A549 (cell line): Measurements from ENCODE around the gene PRKN. TPM values are rescaled to one million over a fixed set of nuclear protein-coding genes. Genes with fewer than 3 reads are reported as not detected.

Source experiments
- ATAC-seq, 2 experiments: fragments of 200-7000 bp in 1 of 2; fragments of >200 bp in 1 of 2; cut with Nextera tagmentation in 1 of 2; cut with Tn5 transposase in 1 of 2; 3 replicates each; pipeline versions ENCODE4 v1.8.0 to v1.9.1; 2018 to 2020; ENCODE audit warnings: mild to moderate bottlenecking in 1 of 2, moderate library complexity in 1 of 2
- CTCF ChIA-PET: fragments of 300-600 bp; sonication (Branson Sonifier 250); formaldehyde crosslinking; extraction: SDS; loops from one replicate; lab custom pipeline; 2021; ENCODE audit warnings: antibody characterized with exemption, inconsistent platforms; lab: Yijun Ruan, JAX
- POLR2A ChIA-PET: fragments of 350-600 bp; formaldehyde crosslinking; extraction: SDS; loops from one replicate; lab custom pipeline; 2021; ENCODE audit warnings: antibody characterized with exemption, inconsistent platforms; lab: Yijun Ruan, JAX
- DNase-seq, 2 experiments: peaks; one replicate each; pipeline versions ENCODE4 v3.0.0 to v3.0.0-alpha.2; 2011 to 2016; ENCODE audit warnings: low read depth in 1 of 2, low spot score in 1 of 2
- FAIRE-seq: peaks from 2 replicates; lab custom pipeline; 2011; peaks lifted over from hg19 to GRCh38; lab: Jason Lieb, UNC
- H3K27ac ChIP-seq, 2 experiments: fragments of >200 bp; sonication (Bioruptor Twin); formaldehyde crosslinking; 3 replicates each; pipeline ENCODE4 v1.5.1; 2016 to 2017
- H3K4me1 ChIP-seq: fragments of >200 bp; sonication (Bioruptor Twin); formaldehyde crosslinking; 3 replicates; pipeline ENCODE4 v1.6.1; 2016
- H3K4me2 ChIP-seq: fragments of >200 bp; sonication (Bioruptor Twin); formaldehyde crosslinking; 3 replicates; pipeline ENCODE4 v1.6.1; 2016
- H3K4me3 ChIP-seq: fragments of >200 bp; sonication (Bioruptor Twin); formaldehyde crosslinking; 3 replicates; pipeline ENCODE4 v1.5.1; 2016
- H3K9me3 ChIP-seq: fragments of >200 bp; sonication (Bioruptor Twin); formaldehyde crosslinking; 3 replicates; pipeline ENCODE4 v1.6.1; 2016
- CBX8 ChIP-seq: fragments of 200-600 bp; sonication (generic); IDR thresholded peaks from 2 replicates; pipeline ENCODE4 v1.6.1; 2016
- EHMT2 ChIP-seq: fragments of 200-600 bp; sonication (generic); IDR thresholded peaks from 2 replicates; pipeline ENCODE4 v1.6.1; 2016; ENCODE audit warnings: antibody characterized with exemption, low read depth, mild to moderate bottlenecking, moderate library complexity
- EP300 ChIP-seq, 2 experiments: fragments of >200 bp; sonication (Bioruptor Twin); formaldehyde crosslinking; IDR thresholded peaks; 2 replicates in 1 of 2; 3 replicates in 1 of 2; pipeline ENCODE4 v1.6.1; 2016 to 2017
- ESRRA ChIP-seq: fragments of 150-350 bp; IDR thresholded peaks from 2 replicates; pipeline ENCODE4 v1.6.1; 2014; ENCODE audit warnings: mild to moderate bottlenecking, low read length, borderline replicate concordance
- FOSL2 ChIP-seq, 2 experiments: fragments of 450-650 bp in 1 of 2; fragments of >200 bp in 1 of 2; sonication (Bioruptor Twin) in 1 of 2; formaldehyde crosslinking; IDR thresholded peaks; 2 replicates each; pipeline versions ENCODE4 v1.5.0 to v1.6.1; 2016 to 2020; ENCODE audit warnings: mild to moderate bottlenecking in 1 of 2, moderate library complexity in 1 of 2
- FOXS1 ChIP-seq: fragments of 250-450 bp; sonication (Bioruptor Pico); IDR thresholded peaks from 2 replicates; pipeline ENCODE4 v1.5.0; 2020; ENCODE audit warnings: mild to moderate bottlenecking, moderate library complexity
- HDAC2 ChIP-seq: fragments of 200-600 bp; sonication (generic); IDR thresholded peaks from 2 replicates; pipeline ENCODE4 v1.6.1; 2016
- HOXB13 ChIP-seq: fragments of 250-450 bp; sonication (Bioruptor Pico); IDR thresholded peaks from 2 replicates; pipeline ENCODE4 v1.5.0; 2020; ENCODE audit warnings: low read depth, mild to moderate bottlenecking, moderate library complexity
- KDM1A ChIP-seq: fragments of 200-600 bp; sonication (generic); IDR thresholded peaks from 2 replicates; pipeline ENCODE4 v1.6.1; 2016; ENCODE audit warnings: low read depth, mild to moderate bottlenecking
- KDM5A ChIP-seq: fragments of 200-600 bp; sonication (generic); IDR thresholded peaks from 2 replicates; pipeline ENCODE4 v1.6.1; 2016; ENCODE audit warnings: antibody characterized with exemption, mild to moderate bottlenecking
- MAFK ChIP-seq: fragments of 450-650 bp; IDR thresholded peaks from 2 replicates; pipeline ENCODE4 v1.6.1; 2014; ENCODE audit not compliant: partially characterized antibody
- MAX ChIP-seq: IDR thresholded peaks from 2 replicates; pipeline ENCODE4 v1.6.1; 2012
- MAZ ChIP-seq: fragments of 150-350 bp; IDR thresholded peaks from 2 replicates; pipeline ENCODE4 v1.6.1; 2014; ENCODE audit warnings: antibody characterized with exemption, low read depth, low read length, borderline replicate concordance
- PBX3 ChIP-seq: IDR thresholded peaks from 2 replicates; pipeline ENCODE4 v1.6.1; 2012
- PHF8 ChIP-seq: fragments of 200-600 bp; sonication (generic); IDR thresholded peaks from 2 replicates; pipeline ENCODE4 v1.6.1; 2016; ENCODE audit warnings: low read depth, mild to moderate bottlenecking, antibody characterized with exemption, moderate library complexity, borderline replicate concordance
- POLR2A ChIP-seq: IDR thresholded peaks from 2 replicates; pipeline ENCODE4 v1.6.1; 2012; ENCODE audit warnings: mild to moderate bottlenecking, low read length
- POLR2AphosphoS2 ChIP-seq: conservative IDR thresholded peaks from 2 replicates; pipeline ENCODE4 v1.6.1; 2012; ENCODE audit warnings: low read length, improper control_type of control experiment, inconsistent platforms
- RARB ChIP-seq: fragments of 250-450 bp; sonication (Bioruptor Pico); IDR thresholded peaks from 2 replicates; pipeline ENCODE4 v1.8.0; 2021; ENCODE audit warnings: mild to moderate bottlenecking, moderate library complexity
- RCOR1 ChIP-seq: fragments of 150-350 bp; IDR thresholded peaks from 2 replicates; pipeline ENCODE4 v1.6.1; 2014; ENCODE audit warnings: antibody characterized with exemption, low read length, low read depth
- SMC3 ChIP-seq: fragments of >200 bp; sonication (Bioruptor Twin); formaldehyde crosslinking; IDR thresholded peaks from 3 replicates; pipeline ENCODE4 v1.6.1; 2018; ENCODE audit warnings: inconsistent platforms
- TFCP2L1 ChIP-seq: fragments of 250-450 bp; sonication (Bioruptor Pico); IDR thresholded peaks from 2 replicates; pipeline ENCODE4 v1.5.0; 2021; ENCODE audit warnings: mild to moderate bottlenecking
- TP53 ChIP-seq: fragments of 250-450 bp; sonication (Bioruptor Pico); IDR thresholded peaks from 2 replicates; pipeline ENCODE4 v1.5.0; 2021; ENCODE audit warnings: mild to moderate bottlenecking, moderate library complexity
- USF2 ChIP-seq: fragments of 450-650 bp; IDR thresholded peaks from 2 replicates; pipeline ENCODE4 v1.6.1; 2014; ENCODE audit warnings: antibody characterized with exemption
- ZC3H11A ChIP-seq: fragments of 450-650 bp; IDR thresholded peaks from 2 replicates; pipeline ENCODE4 v1.6.1; 2014; ENCODE audit warnings: antibody characterized with exemption, mild to moderate bottlenecking
- ZNF302 ChIP-seq: fragments of 250-450 bp; sonication (Bioruptor Pico); IDR thresholded peaks from 2 replicates; pipeline ENCODE4 v1.9.0; 2021; ENCODE audit warnings: inconsistent platforms, mild to moderate bottlenecking, moderate library complexity
- WGBS: methylation state at CpG from one replicate; pipeline ENCODE4 v1.1.6; 2017; ENCODE audit errors: missing lambda C conversion rate; 5-methylcytosine and 5-hydroxymethylcytosine counted together
- polyA plus RNA-seq, 4 experiments: library from polyadenylated mRNA; depleted of rRNA in 3 of 4; stranded (reverse); fragments of >200 nt; fragmentation: RNase III in 1 of 4; extraction: RNeasy Plus Mini Kit Qiagen cat#74134 plus additional on column Dnase treatment in 1 of 4; gene quantifications; 2 replicates in 3 of 4; 3 replicates in 1 of 4; pipeline ENCODE4 v1.2.3, GENCODE V29; 2011 to 2017
- TF ChIP-seq, protein P1 (sequence below): fragments of 150-350 bp; IDR thresholded peaks from 2 replicates; pipeline ENCODE4 v1.6.1; 2014; ENCODE audit warnings: low read depth, mild to moderate bottlenecking, low read length
- TF ChIP-seq, protein P2 (sequence below): IDR thresholded peaks from 2 replicates; pipeline ENCODE4 v1.6.1; 2012; ENCODE audit warnings: low read depth, borderline replicate concordance

PRKN gene
- polyA plus RNA-seq, 2 of the 4 experiments (the other 2 are of a cell fraction): 0.36 to 0.39 TPM

DNA sequence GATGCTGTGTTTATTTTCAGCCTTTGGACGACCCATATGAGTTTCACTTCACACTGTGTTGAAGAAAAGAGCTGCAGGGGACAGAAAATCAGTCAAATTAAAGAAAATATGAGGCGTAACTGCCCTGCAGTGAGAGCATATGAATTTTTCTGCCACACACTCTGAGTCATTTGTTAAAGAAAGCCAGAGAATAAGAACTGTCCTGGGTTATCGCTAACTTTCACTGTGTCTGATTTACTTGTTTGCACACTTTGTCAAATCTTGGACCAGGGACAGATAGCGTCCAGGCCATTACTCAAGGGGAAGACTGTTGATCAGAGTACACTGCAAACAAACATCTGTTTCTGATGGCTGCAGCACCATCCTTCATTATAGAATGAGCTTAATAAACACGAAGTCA is 1326.9 kb downstream of the PRKN start:
- no peak for TF ChIP-seq RARB (CRISPR knock-in tag)
- TF ChIP-seq TP53 (CRISPR knock-in tag): no peak
- TF ChIP-seq ZC3H11A: no peak
- no peak for TF ChIP-seq HDAC2
- TF ChIP-seq EHMT2: no peak
- no peak for TF ChIP-seq PHF8
- TF ChIP-seq ZNF302 (CRISPR knock-in tag): no peak
- POLR2A ChIA-PET: no interaction called here
- 69% methylated on average over 5 of the region's 5 CpGs for WGBS
- H3K9me3 ChIP-seq: peaks cover 12% of the 10 kb centered on the region; the same call in 1 of the 3 replicates
- CTCF ChIA-PET: interaction anchor here (0.6 to 1.3 kb wide), 2 partner anchors 18 to 76 kb away, joined by 3 to 6 read pairs; no protein-coding TSS in a partner anchor
- no peak overlapping the region for H3K27ac ChIP-seq
- no peak overlapping the region for H3K4me3 ChIP-seq
- FAIRE-seq: no peak
- no peak for DNase-seq
- ATAC-seq: no peak
- no peaks in the 10 kb centered on the region for H3K4me1 ChIP-seq
- H3K4me2 ChIP-seq: no peak overlapping the region

DNA sequence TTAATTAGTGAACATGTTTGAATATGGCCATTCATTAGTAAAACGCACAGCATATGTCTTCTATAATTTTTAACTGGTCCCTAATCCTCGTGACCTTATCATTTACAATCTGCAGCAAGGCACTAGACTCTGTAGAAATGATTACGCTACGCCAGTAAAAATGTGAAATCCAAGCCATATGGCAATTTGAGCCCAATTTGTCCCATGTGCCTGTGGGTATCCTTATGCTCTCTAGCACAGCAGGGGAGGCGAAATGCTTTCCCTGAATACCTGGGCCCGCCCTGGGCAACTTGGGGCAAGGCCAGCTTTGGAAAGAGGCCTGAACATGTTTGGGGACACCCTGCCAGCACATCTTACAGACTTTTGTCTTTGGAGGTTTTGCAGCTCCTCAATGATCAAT is 1331.0 kb downstream of the PRKN start:
- H3K4me1 ChIP-seq: no peaks in the 10 kb centered on the region
- no peak for TF ChIP-seq MAZ
- TF ChIP-seq ESRRA: no peak
- no peak for TF ChIP-seq USF2
- TF ChIP-seq KDM1A: no peak
- TF ChIP-seq EP300 (IDR thresholded peaks at IDR 0.05): no peak
- no peak for TF ChIP-seq FOXS1 (CRISPR knock-in tag)
- TF ChIP-seq RCOR1: no peak
- no peak for TF ChIP-seq SMC3
- no peak for TF ChIP-seq KDM5A
- TF ChIP-seq, protein P1, sequence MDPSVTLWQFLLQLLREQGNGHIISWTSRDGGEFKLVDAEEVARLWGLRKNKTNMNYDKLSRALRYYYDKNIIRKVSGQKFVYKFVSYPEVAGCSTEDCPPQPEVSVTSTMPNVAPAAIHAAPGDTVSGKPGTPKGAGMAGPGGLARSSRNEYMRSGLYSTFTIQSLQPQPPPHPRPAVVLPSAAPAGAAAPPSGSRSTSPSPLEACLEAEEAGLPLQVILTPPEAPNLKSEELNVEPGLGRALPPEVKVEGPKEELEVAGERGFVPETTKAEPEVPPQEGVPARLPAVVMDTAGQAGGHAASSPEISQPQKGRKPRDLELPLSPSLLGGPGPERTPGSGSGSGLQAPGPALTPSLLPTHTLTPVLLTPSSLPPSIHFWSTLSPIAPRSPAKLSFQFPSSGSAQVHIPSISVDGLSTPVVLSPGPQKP: no peak
- no peak for TF ChIP-seq POLR2AphosphoS2
- TF ChIP-seq PBX3: no peak
- TF ChIP-seq, all 56 proteins: peak for 0
- WGBS: 60% methylated on average over 6 of the region's 6 CpGs
- CTCF ChIA-PET: interaction anchor here (4.9 kb wide), 1 partner anchor 21 kb away, joined by 19 read pairs; no protein-coding TSS in a partner anchor
- H3K4me3 ChIP-seq: no peak overlapping the region
- POLR2A ChIA-PET: no interaction called here
- ATAC-seq (no peak), FAIRE-seq (no peak), DNase-seq (no peak)
- H3K27ac ChIP-seq: no peak overlapping the region
- H3K9me3 ChIP-seq: no peaks in the 10 kb centered on the region
- H3K4me2 ChIP-seq: no peak overlapping the region

GRCh38 chr6:161395716-161396231 is 1331.8 kb downstream of the PRKN start:
- FAIRE-seq (no peak), ATAC-seq (no peak)
- 69% methylated on average over 9 of the region's 9 CpGs for WGBS
- POLR2A ChIA-PET: no interaction called here
- TF ChIP-seq HOXB13 (CRISPR knock-in tag) (no peak), MAX (no peak), MAFK (no peak), ZNF302 (CRISPR knock-in tag) (no peak), POLR2A (no peak), CBX8 (no peak), EHMT2 (no peak), FOSL2 (IDR thresholded peaks at IDR 0.05) (no peak), FOSL2 (CRISPR knock-in tag; IDR thresholded peaks at IDR 0.05) (no peak), TFCP2L1 (CRISPR knock-in tag) (no peak)
- TF ChIP-seq, protein P2, sequence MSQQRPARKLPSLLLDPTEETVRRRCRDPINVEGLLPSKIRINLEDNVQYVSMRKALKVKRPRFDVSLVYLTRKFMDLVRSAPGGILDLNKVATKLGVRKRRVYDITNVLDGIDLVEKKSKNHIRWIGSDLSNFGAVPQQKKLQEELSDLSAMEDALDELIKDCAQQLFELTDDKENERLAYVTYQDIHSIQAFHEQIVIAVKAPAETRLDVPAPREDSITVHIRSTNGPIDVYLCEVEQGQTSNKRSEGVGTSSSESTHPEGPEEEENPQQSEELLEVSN: no peak
- TF ChIP-seq, all 56 proteins: peak for 0
- Histone ChIP-seq H3K4me2 (no peak overlapping the region), H3K4me1 (no peaks in the 10 kb centered on the region), H3K27ac (peak overlapping the region in 1 of 2 experiments; percentile 46; a peak in 1 of 6 replicates), H3K4me3 (no peak overlapping the region), H3K9me3 (no peaks in the 10 kb centered on the region)
- no peak for DNase-seq
- CTCF ChIA-PET: interaction anchor here (0.9 to 4.9 kb wide), 6 partner anchors 11 to 103 kb away, joined by 3 to 28 read pairs (median 8); no protein-coding TSS in a partner anchor
